Measurements from ENCODE around the gene SHC4.

The SHC4 gene

GRCh38 chr15:48989170-48989569, 25.5 kb upstream of the SHC4 start:
- DNase-seq (ENCODE audit: extremely low read depth, low read depth) = no peak
- H3K4me3 ChIP-seq (replicated peaks; ENCODE audit: low read depth, low read length) = no peak overlapping the region
- TF ChIP-seq CTCF (IDR thresholded peaks at IDR 0.05; ENCODE audit: low read depth, low read length, missing control alignments) = no peak

- no peak for TF ChIP-seq CTCF (IDR thresholded peaks at IDR 0.05; ENCODE audit: low read depth, low read length, missing control alignments)
- no peak overlapping the region for H3K4me3 ChIP-seq (replicated peaks; ENCODE audit: low read depth, low read length)
These were observed 23.4 kb upstream of the SHC4 start for GRCh38 chr15:48987142-48987541.

GRCh38 chr15:48986240-48986639, 22.5 kb upstream of the SHC4 start:
- DNase-seq (ENCODE audit: extremely low read depth, low read depth) = no peak
- no peak for TF ChIP-seq CTCF (IDR thresholded peaks at IDR 0.05; ENCODE audit: low read depth, low read length, missing control alignments)
- no peak overlapping the region for H3K4me3 ChIP-seq (replicated peaks; ENCODE audit: low read depth, low read length)

More at GRCh38 chr15:48987142-48987541, 23.4 kb upstream of the SHC4 start:
- DNase-seq (ENCODE audit: extremely low read depth, low read depth) = no peak

- H3K4me3 ChIP-seq (replicated peaks; ENCODE audit: low read depth, low read length) = no peak overlapping the region
- DNase-seq (ENCODE audit: extremely low read depth, low read depth) = no peak
- TF ChIP-seq CTCF (IDR thresholded peaks at IDR 0.05; ENCODE audit: low read depth, low read length, missing control alignments) = no peak
These were observed 21.8 kb upstream of the SHC4 start for GRCh38 chr15:48985516-48985915.

GRCh38 chr15:48984811-48985352, 21.2 kb upstream of the SHC4 start:
- DNase-seq (ENCODE audit: extremely low read depth, low read depth) = no peak
- no peak overlapping the region for H3K4me3 ChIP-seq (replicated peaks; ENCODE audit: low read depth, low read length)
- TF ChIP-seq CTCF (IDR thresholded peaks at IDR 0.05; ENCODE audit: low read depth, low read length, missing control alignments) = no peak

GRCh38 chr15:48984021-48984710, 20.4 kb upstream of the SHC4 start:
- H3K4me3 ChIP-seq (replicated peaks; ENCODE audit: low read depth, low read length) = no peak overlapping the region
- no peak for TF ChIP-seq CTCF (IDR thresholded peaks at IDR 0.05; ENCODE audit: low read depth, low read length, missing control alignments)
- DNase-seq (ENCODE audit: extremely low read depth, low read depth) = no peak

All from HFF-Myc (cell line).